PC-3 (cell line): ENCODE results near the gene PRMT3. TPM values are rescaled to one million over a fixed set of nuclear protein-coding genes. Genes with fewer than 3 reads are reported as not detected.

Experiments
- ATAC-seq: fragments of 200-7000 bp; cut with Tn5 transposase; 2 replicates; pipeline ENCODE4 v1.9.1; 2020; ENCODE audit warnings: mild to moderate bottlenecking, moderate library complexity
- BruUV-seq: library from RNA; stranded (reverse); fragments of 400-500 nt; replicated peaks from 2 replicates; lab custom pipeline; 2021; lab: Mats Ljungman, UMichigan
- CTCF ChIA-PET: fragments of 300-600 bp; sonication (Branson Sonifier 250); formaldehyde crosslinking; loops from one replicate; lab custom pipeline; 2022; ENCODE audit warnings: antibody characterized with exemption; lab: Charles Lee
- POLR2A ChIA-PET: fragments of 300-600 bp; sonication (Branson Sonifier 250); formaldehyde crosslinking; loops from one replicate; lab custom pipeline; 2022; ENCODE audit warnings: antibody characterized with exemption; ENCODE audit not compliant: unreplicated experiment; lab: Charles Lee
- DNase-seq: peaks from one replicate; pipeline ENCODE4 v3.0.0-alpha.2; 2015
- H2AFZ ChIP-seq: fragments of 300-600 bp; sonication (generic); 2 replicates; pipeline ENCODE4 v1.6.0; 2016; ENCODE audit warnings: antibody characterized with exemption, low read length
- H3F3A ChIP-seq: fragments of 300-600 bp; sonication (generic); one replicate; pipeline ENCODE4 v1.6.0; 2017; ENCODE audit warnings: antibody characterized with exemption, low read length, control low read depth, mild to moderate bottlenecking; ENCODE audit not compliant: unreplicated experiment
- H3K27ac ChIP-seq: fragments of 300-600 bp; sonication (generic); 2 replicates; pipeline ENCODE4 v1.5.1; 2016; ENCODE audit warnings: mild to moderate bottlenecking, low read length
- H3K27me3 ChIP-seq: fragments of 300-600 bp; sonication (generic); 2 replicates; pipeline ENCODE4 v1.6.1; 2016; ENCODE audit warnings: low read length, mixed read lengths
- H3K36me3 ChIP-seq: fragments of 300-600 bp; sonication (generic); 2 replicates; pipeline ENCODE4 v1.6.1; 2016; ENCODE audit warnings: low read depth, mixed run types, low read length, mixed read lengths
- H3K4me1 ChIP-seq: fragments of 300-600 bp; sonication (generic); 2 replicates; pipeline ENCODE4 v1.5.1; 2016; ENCODE audit warnings: low read length; ENCODE audit not compliant: insufficient read depth
- H3K4me2 ChIP-seq: fragments of 300-600 bp; sonication (generic); 2 replicates; pipeline ENCODE4 v1.6.0; 2016; ENCODE audit warnings: low read length
- H3K4me3 ChIP-seq: fragments of 300-600 bp; sonication (generic); 2 replicates; pipeline ENCODE4 v1.5.1; 2016; ENCODE audit warnings: mild to moderate bottlenecking, low read length, mixed read lengths
- H3K79me2 ChIP-seq: fragments of 300-600 bp; sonication (generic); 2 replicates; pipeline ENCODE4 v1.6.1; 2017; ENCODE audit warnings: low read length, mixed read lengths
- H3K9ac ChIP-seq: fragments of 300-600 bp; sonication (generic); 2 replicates; pipeline ENCODE4 v1.6.0; 2016; ENCODE audit warnings: mild to moderate bottlenecking, low read length
- H3K9me2 ChIP-seq: fragments of 300-600 bp; sonication (generic); replicated peaks from 2 replicates; pipeline ENCODE4 v1.6.1; 2016; ENCODE audit warnings: mixed run types, low read length, mixed read lengths
- H3K9me3 ChIP-seq: fragments of 300-600 bp; sonication (generic); 2 replicates; pipeline ENCODE4 v1.6.1; 2016; ENCODE audit warnings: low read length, mixed read lengths
- H4K20me1 ChIP-seq: fragments of 300-600 bp; sonication (generic); 2 replicates; pipeline ENCODE4 v1.6.1; 2016; ENCODE audit warnings: low read length, mixed read lengths
- CTCF ChIP-seq: fragments of 300-600 bp; sonication (generic); conservative IDR thresholded peaks from 2 replicates; pipeline ENCODE4 v1.5.1; 2017; ENCODE audit warnings: antibody characterized with exemption, low read depth, mild to moderate bottlenecking, low read length
- EZH2 ChIP-seq: fragments of 300-600 bp; sonication (generic); IDR thresholded peaks from one replicate; pipeline ENCODE4 v1.6.1; 2017; ENCODE audit warnings: antibody characterized with exemption, mild to moderate bottlenecking, low read length; ENCODE audit not compliant: unreplicated experiment
- EZH2phosphoT487 ChIP-seq: fragments of 300-600 bp; sonication (generic); IDR thresholded peaks from 2 replicates; pipeline ENCODE4 v1.6.1; 2018; ENCODE audit warnings: mild to moderate bottlenecking, antibody characterized with exemption, low read length, borderline replicate concordance
- intact Hi-C: fragments of 100-400 bp; cut with micrococcal nuclease; formaldehyde crosslinking; loops from 2 replicates; pipeline ENCODE4 v1.9.0; 2023
- total RNA-seq: library from RNA; depleted of rRNA; stranded (reverse); fragments of >200 nt; gene quantifications from 2 replicates; pipeline ENCODE4 v1.2.3, GENCODE V29; 2014

PRMT3 gene
- total RNA-seq, 1 experiment from 2014 or later = 43.7 TPM

GRCh38 chr11:20541503-20541902, 154.0 kb downstream of the PRMT3 start:
- CTCF ChIA-PET = no interaction called here

GRCh38 chr11:20544603-20545237, 157.2 kb downstream of the PRMT3 start:
- ATAC-seq (no peak), DNase-seq (no peak)
- ChIA-PET CTCF (no interaction called here), POLR2A (no interaction called here)
- Histone ChIP-seq H3F3A (no peaks in the 10 kb centered on the region), H3K4me2 (no peak overlapping the region), H3K4me1 (no peaks in the 10 kb centered on the region), H3K79me2 (no peaks in the 10 kb centered on the region), H3K9ac (no peak overlapping the region), H3K9me3 (no peaks in the 10 kb centered on the region), H3K27me3 (0 out of 2 replicates have a peak, but pooled peaks cover 3% of the 10 kb centered on the region), H3K36me3 (no peaks in the 10 kb centered on the region), H4K20me1 (no peaks in the 10 kb centered on the region), H3K27ac (no peak overlapping the region), H3K4me3 (no peak overlapping the region), H3K9me2 (no peaks in the 10 kb centered on the region), H2AFZ (no peak overlapping the region)
- intact Hi-C loops = no loop called here
- no peak for TF ChIP-seq EZH2phosphoT487
- no peak for TF ChIP-seq CTCF
- TF ChIP-seq EZH2 = no peak
- no TSS peak for BruUV-seq

More at GRCh38 chr11:20541503-20541902, 154.0 kb downstream of the PRMT3 start:
- BruUV-seq = no TSS peak
- Histone ChIP-seq H3K27ac (no peak overlapping the region), H3F3A (no peaks in the 10 kb centered on the region), H3K4me1 (no peaks in the 10 kb centered on the region), H3K4me3 (no peak overlapping the region), H3K79me2 (no peaks in the 10 kb centered on the region), H3K4me2 (no peak overlapping the region), H3K9me2 (no peaks in the 10 kb centered on the region), H3K36me3 (no peaks in the 10 kb centered on the region), H3K9ac (no peak overlapping the region), H3K9me3 (no peaks in the 10 kb centered on the region), H2AFZ (no peak overlapping the region), H4K20me1 (no peaks in the 10 kb centered on the region), H3K27me3 (0 out of 2 replicates have a peak, but pooled peaks cover 3% of the 10 kb centered on the region)
- POLR2A ChIA-PET = no interaction called here
- ATAC-seq = no peak
- intact Hi-C loops = no loop called here
- TF ChIP-seq EZH2phosphoT487 (no peak), CTCF (no peak), EZH2 (no peak)
- DNase-seq = no peak

GRCh38 chr11:20547411-20547810, 159.9 kb downstream of the PRMT3 start:
- Histone ChIP-seq H3K36me3 (no peaks in the 10 kb centered on the region), H3K27ac (no peak overlapping the region), H4K20me1 (no peaks in the 10 kb centered on the region), H2AFZ (no peak overlapping the region), H3K27me3 (no peaks in the 10 kb centered on the region), H3K9me3 (no peaks in the 10 kb centered on the region), H3K4me3 (no peak overlapping the region), H3K9me2 (no peaks in the 10 kb centered on the region), H3K4me2 (no peak overlapping the region), H3F3A (no peaks in the 10 kb centered on the region), H3K4me1 (no peaks in the 10 kb centered on the region), H3K79me2 (no peaks in the 10 kb centered on the region), H3K9ac (no peak overlapping the region)
- ATAC-seq (no peak), DNase-seq (no peak)
- ChIA-PET POLR2A (no interaction called here), CTCF (no interaction called here)
- no TSS peak for BruUV-seq
- intact Hi-C loops = no loop called here
- no peak for TF ChIP-seq EZH2phosphoT487
- TF ChIP-seq EZH2 = no peak
- no peak for TF ChIP-seq CTCF
